ENCODE measurements around the gene RAC2.

The RAC2 gene

GRCh38 chr22:37230673-37231405 lies 13.2 kb downstream of the RAC2 start:
- FAIRE-seq (no peak), DNase-seq (ENCODE audit: insufficient read length, low spot score) (no peak)
- TF ChIP-seq POLR2A (IDR thresholded peaks at IDR 0.05; ENCODE audit: low read depth, low read length): no peak

GRCh38 chr22:37229805-37230672 lies 14.0 kb downstream of the RAC2 start:
- FAIRE-seq (no peak), DNase-seq (ENCODE audit: insufficient read length, low spot score) (peak; percentile 71)
- TF ChIP-seq POLR2A (IDR thresholded peaks at IDR 0.05; ENCODE audit: low read depth, low read length): 0 out of 2 replicates have a peak, but pooled peaks have one; percentile 11

- TF ChIP-seq POLR2A (IDR thresholded peaks at IDR 0.05; ENCODE audit: low read depth, low read length): no peak
- FAIRE-seq (no peak), DNase-seq (ENCODE audit: insufficient read length, low spot score) (peak; percentile 45)
Measured at GRCh38 chr22:37229012-37229804, 14.9 kb downstream of the RAC2 start.

GRCh38 chr22:37228106-37229011 lies 15.7 kb downstream of the RAC2 start:
- DNase-seq (ENCODE audit: insufficient read length, low spot score): no peak
- FAIRE-seq: no peak
- no peak for TF ChIP-seq POLR2A (IDR thresholded peaks at IDR 0.05; ENCODE audit: low read depth, low read length)

- FAIRE-seq: no peak
- DNase-seq (ENCODE audit: insufficient read length, low spot score): no peak
Measured at GRCh38 chr22:37226514-37226913, 17.6 kb downstream of the RAC2 start.

GRCh38 chr22:37226087-37226486 lies 18.0 kb downstream of the RAC2 start:
- no peak for TF ChIP-seq POLR2A (IDR thresholded peaks at IDR 0.05; ENCODE audit: low read depth, low read length)
- FAIRE-seq: no peak
- DNase-seq (ENCODE audit: insufficient read length, low spot score): no peak

More at GRCh38 chr22:37226514-37226913, 17.6 kb downstream of the RAC2 start:
- no peak for TF ChIP-seq POLR2A (IDR thresholded peaks at IDR 0.05; ENCODE audit: low read depth, low read length)

GRCh38 chr22:37225481-37225880 lies 18.6 kb downstream of the RAC2 start:
- no peak for TF ChIP-seq POLR2A (IDR thresholded peaks at IDR 0.05; ENCODE audit: low read depth, low read length)
- DNase-seq (ENCODE audit: insufficient read length, low spot score) (no peak), FAIRE-seq (no peak)

- no peak for TF ChIP-seq POLR2A (IDR thresholded peaks at IDR 0.05; ENCODE audit: low read depth, low read length)
- DNase-seq (ENCODE audit: insufficient read length, low spot score): no peak
- no peak for FAIRE-seq
Measured at GRCh38 chr22:37224757-37225420, 19.2 kb downstream of the RAC2 start.

- no peak for TF ChIP-seq POLR2A (IDR thresholded peaks at IDR 0.05; ENCODE audit: low read depth, low read length)
- FAIRE-seq (no peak), DNase-seq (ENCODE audit: insufficient read length, low spot score) (no peak)
Measured at GRCh38 chr22:37223965-37224551, 20.0 kb downstream of the RAC2 start.

- DNase-seq (ENCODE audit: insufficient read length, low spot score) (no peak), FAIRE-seq (no peak)
- no peak for TF ChIP-seq POLR2A (IDR thresholded peaks at IDR 0.05; ENCODE audit: low read depth, low read length)
Measured at GRCh38 chr22:37222440-37222971, 21.6 kb downstream of the RAC2 start.

GRCh38 chr22:37221424-37222333 lies 22.4 kb downstream of the RAC2 start:
- no peak for FAIRE-seq

More at GRCh38 chr22:37221424-37222333, 22.4 kb downstream of the RAC2 start:
- no peak for TF ChIP-seq POLR2A (IDR thresholded peaks at IDR 0.05; ENCODE audit: low read depth, low read length)
- no peak for DNase-seq (ENCODE audit: insufficient read length, low spot score)

All from H54 (cell line).